Activated gamma-delta T cell treated with Interleukin-2 at 50 U/mL for 16 hours (primary cell): ENCODE data around the gene JUNB.
"Not testable (repeated sequence)": the region's sequence is repeated elsewhere in the genome, so short reads cannot be mapped to it uniquely, and the experiment has no call there.

Source experiments
- DNase-seq: peaks from one replicate; pipeline ENCODE4 v3.0.0-alpha.2; 2020

JUNB gene

GRCh38 chr19:12815088-12815487, 23.8 kb downstream of the JUNB start:
- no peak for DNase-seq

GRCh38 chr19:12817188-12817587, 25.9 kb downstream of the JUNB start:
- not testable (repeated sequence) for DNase-seq

- DNase-seq = not testable (repeated sequence)
Observed at GRCh38 chr19:12817810-12818209, 26.5 kb downstream of the JUNB start.

- no peak for DNase-seq
Observed at GRCh38 chr19:12821761-12822160, 30.5 kb downstream of the JUNB start.

- no peak for DNase-seq
Observed at GRCh38 chr19:12825254-12826131, 34.2 kb downstream of the JUNB start.

- DNase-seq = no peak
Observed at GRCh38 chr19:12828494-12828893, 37.2 kb downstream of the JUNB start.

GRCh38 chr19:12833418-12833737, 42.1 kb downstream of the JUNB start:
- DNase-seq = no peak

- no peak for DNase-seq
Observed at GRCh38 chr19:12833738-12834565, 42.7 kb downstream of the JUNB start.

GRCh38 chr19:12834566-12834943, 43.3 kb downstream of the JUNB start, which contains the start of gene RTBDN:
RTBDN (minus strand) TSS chr19:12834579; CDS start chr19:12829979, 4,600 bp downstream.
- no peak for DNase-seq

GRCh38 chr19:12834976-12835757, 43.9 kb downstream of the JUNB start:
- no peak for DNase-seq

- no peak for DNase-seq
Observed at GRCh38 chr19:12836529-12836863, 45.2 kb downstream of the JUNB start.

- no peak for DNase-seq
Observed at GRCh38 chr19:12837225-12837624, 45.9 kb downstream of the JUNB start.

GRCh38 chr19:12838182-12838885, 47.0 kb downstream of the JUNB start, which contains the start of gene MAST1:
MAST1 (plus strand) TSS chr19:12838515; CDS start chr19:12838573, 58 bp downstream.
- DNase-seq = no peak

- DNase-seq = no peak
Observed at GRCh38 chr19:12838886-12839756, 47.8 kb downstream of the JUNB start.

- DNase-seq = no peak
Observed at GRCh38 chr19:12840091-12841079, 49.1 kb downstream of the JUNB start.

- DNase-seq = no peak
Observed at GRCh38 chr19:12841094-12841493, 49.8 kb downstream of the JUNB start.

GRCh38 chr19:12842511-12842910, 51.2 kb downstream of the JUNB start:
- DNase-seq = no peak
